WI38 (cell line): ENCODE measurements around the gene ZBTB37.

ENCODE experiments used
- H3K4me3 ChIP-seq: 2 replicates; pipeline ENCODE4 v1.5.1; 2011; ENCODE audit warnings: low read depth, mild to moderate bottlenecking, control low read depth, low read length
- TF ChIP-seq, protein P1 (sequence below): IDR thresholded peaks from 2 replicates; pipeline ENCODE4 v1.5.1; 2012; ENCODE audit warnings: low read depth, mild to moderate bottlenecking, control low read depth, low read length

ZBTB37 gene

DNA sequence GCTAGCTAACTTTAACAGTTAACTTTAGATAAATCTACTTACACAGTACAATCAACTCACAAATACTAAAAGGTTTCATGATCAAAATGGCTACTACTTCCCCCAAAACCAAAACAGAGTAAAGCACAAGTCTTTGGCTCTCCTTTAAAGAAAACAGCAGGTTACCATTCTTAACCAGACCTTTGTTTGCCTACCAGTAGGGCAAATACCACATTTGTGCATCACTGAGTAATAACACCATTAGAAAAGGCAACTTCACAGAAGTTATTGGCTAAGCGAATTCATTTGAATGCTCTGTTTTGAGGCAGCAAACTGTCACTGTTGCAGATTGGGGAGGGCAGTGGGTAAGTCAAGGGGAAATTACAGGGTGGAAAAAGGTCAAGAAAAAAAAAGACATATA, 66.3 kb downstream of the ZBTB37 start:
- TF ChIP-seq, protein P1, sequence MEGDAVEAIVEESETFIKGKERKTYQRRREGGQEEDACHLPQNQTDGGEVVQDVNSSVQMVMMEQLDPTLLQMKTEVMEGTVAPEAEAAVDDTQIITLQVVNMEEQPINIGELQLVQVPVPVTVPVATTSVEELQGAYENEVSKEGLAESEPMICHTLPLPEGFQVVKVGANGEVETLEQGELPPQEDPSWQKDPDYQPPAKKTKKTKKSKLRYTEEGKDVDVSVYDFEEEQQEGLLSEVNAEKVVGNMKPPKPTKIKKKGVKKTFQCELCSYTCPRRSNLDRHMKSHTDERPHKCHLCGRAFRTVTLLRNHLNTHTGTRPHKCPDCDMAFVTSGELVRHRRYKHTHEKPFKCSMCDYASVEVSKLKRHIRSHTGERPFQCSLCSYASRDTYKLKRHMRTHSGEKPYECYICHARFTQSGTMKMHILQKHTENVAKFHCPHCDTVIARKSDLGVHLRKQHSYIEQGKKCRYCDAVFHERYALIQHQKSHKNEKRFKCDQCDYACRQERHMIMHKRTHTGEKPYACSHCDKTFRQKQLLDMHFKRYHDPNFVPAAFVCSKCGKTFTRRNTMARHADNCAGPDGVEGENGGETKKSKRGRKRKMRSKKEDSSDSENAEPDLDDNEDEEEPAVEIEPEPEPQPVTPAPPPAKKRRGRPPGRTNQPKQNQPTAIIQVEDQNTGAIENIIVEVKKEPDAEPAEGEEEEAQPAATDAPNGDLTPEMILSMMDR: no peak
- H3K4me3 ChIP-seq: no peak overlapping the region

DNA sequence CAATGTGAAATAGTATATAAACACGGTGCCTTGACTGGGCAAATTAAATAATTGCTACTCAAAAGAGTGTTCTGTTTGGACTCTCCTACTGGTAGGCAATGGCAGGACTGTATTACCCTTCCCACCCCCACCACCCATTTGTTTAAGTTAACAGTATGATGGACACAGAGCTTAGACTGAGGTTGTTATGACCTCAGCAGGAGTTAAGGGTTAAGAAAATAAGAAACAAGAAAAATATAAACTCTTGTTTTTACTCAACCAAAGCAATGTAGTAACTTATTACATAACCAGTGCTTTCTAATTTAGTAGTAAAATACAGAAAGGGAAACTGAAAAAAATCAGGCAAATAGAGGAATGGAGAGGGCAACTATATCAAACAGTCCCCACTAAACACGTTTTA, 68.9 kb downstream of the ZBTB37 start:
- TF ChIP-seq, protein P1: no peak
- H3K4me3 ChIP-seq: no peak overlapping the region

DNA sequence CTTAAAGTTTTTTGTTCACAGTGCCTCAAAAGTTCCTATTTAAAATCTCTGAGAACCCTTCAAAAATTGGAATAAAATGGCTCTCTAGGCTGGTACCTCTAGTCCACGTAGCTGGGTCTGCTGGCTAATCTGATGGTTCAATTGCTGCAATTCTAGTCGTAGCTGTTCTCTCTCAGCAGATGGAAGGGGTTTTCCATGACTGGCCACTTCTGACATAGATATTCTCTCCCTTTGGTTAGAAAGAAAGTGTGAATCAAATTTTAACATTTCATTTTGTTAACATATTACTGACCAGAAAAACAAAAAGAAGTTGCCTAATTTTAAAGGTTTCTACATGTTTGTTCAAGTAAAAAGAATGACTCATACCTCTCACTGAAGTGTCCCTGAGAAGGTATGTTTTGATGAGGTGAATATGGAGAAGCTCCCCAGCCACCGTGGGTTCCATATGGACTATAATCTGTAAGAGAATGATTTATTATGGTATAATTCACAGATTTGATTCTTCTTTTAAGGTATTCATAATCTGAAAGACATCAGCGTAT, 78.3 kb downstream of the ZBTB37 start:
- TF ChIP-seq, protein P1: no peak
- H3K4me3 ChIP-seq: no peak overlapping the region

DNA sequence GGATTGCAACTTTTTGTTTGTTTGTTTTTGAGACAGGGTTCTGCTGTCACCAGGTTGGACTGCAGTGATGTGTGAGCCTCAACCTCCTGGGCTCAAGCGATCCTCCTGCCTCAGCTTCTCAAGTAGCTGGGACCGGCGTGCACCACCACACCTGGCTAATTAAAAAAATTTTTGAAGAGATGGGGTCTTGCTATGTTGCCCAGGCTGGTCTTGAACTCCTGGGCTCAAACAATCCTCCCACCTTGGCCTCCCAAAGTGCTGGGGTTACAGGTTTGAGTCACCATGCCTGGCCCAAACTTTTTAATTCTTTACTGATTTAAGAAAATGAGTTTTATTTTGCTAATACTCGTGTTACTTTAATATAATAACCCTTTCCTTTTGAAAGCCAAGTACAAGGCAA, 80.4 kb downstream of the ZBTB37 start:
- H3K4me3 ChIP-seq: no peak overlapping the region
- TF ChIP-seq, protein P1: no peak
